ENCODE data around the gene SKIL.

The SKIL gene

DNA sequence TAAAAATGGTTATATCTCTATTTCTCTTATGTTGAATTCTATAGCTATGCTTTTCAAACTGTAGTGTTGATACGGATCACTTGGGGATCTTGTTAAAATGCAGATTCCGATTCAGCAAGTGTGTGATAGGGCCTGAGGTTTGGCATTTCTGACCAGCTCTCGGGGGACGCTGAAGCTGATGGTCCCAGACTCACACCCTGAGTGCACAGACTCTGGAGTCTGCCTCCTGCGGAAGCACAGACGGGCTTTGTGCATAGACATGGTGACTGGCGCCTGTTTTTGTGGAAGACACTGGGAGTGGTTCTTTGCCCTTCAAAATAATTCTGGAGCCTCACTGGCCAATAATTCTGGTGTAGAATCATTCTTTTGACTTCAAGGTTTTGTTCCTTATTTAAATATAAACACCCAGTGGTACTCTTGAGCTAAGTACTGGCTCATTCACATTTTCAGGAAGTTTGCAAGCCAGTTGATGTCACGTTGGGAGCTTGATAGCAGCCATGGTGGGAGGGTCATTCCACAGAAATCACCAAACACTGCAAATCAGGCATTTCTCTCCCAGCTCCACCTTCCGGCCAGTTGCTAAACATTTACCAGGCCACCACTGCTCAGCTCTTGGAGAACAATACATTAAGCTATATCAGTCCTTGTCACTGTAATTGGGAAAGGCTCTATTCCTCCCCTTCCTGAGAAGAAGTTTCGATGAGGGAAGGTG is 80.3 kb downstream of the SKIL start:
- no peak for DNase-seq (ENCODE audit: low read depth in 2 of 2)

DNA sequence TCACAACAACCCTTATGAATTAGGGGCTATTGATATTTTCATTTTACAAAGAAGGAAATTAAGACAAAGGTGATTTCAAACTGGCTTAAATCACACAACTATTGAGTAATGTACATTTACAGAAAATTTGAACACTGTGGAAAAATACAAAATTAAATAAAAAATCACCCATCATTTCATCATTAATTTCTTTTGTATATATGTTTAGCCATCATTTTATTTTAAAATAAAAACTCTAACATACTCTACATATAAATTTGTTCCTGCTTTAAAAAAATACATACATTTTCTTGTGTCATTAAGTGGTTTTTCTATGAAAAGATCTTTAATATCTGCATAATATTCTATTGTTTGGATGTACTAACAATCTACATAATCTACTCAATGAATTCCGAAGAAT is 81.3 kb downstream of the SKIL start:
- no peak for DNase-seq (ENCODE audit: low read depth in 2 of 2)

DNA sequence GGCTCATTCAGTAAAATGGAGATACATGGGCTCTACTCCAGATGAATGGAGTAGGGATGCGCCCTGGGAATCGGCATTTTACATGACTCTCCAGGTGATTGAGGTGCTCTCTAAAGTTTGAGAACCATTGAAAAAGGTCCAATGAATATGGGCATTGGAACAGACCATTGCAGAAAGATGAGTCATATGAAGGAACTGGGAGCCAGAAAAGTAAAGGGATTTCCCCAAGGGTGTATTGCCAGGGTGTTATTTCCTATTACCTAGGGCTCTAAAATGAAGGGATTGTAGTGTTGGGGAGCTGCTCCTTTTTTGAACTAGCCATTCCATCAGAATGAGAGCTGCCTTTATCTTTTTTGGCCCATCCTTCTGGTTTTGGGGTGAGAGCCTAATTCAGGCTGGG is 82.8 kb downstream of the SKIL start:
- DNase-seq (ENCODE audit: low read depth in 2 of 2) = no peak

GRCh38 chr3:170441412-170441811 is 83.9 kb downstream of the SKIL start:
- no peak for DNase-seq (ENCODE audit: low read depth in 2 of 2)

GRCh38 chr3:170442947-170443346 is 85.4 kb downstream of the SKIL start:
- no peak for DNase-seq (ENCODE audit: low read depth in 2 of 2)

- DNase-seq (ENCODE audit: low read depth in 2 of 2) = no peak
These were observed 85.9 kb downstream of the SKIL start for GRCh38 chr3:170443457-170443856.
